DOHH2 (cell line): ENCODE data around the gene TP63.

ENCODE experiments used
- H3F3A ChIP-seq: fragments of 200-600 bp; sonication (generic), shearing (Covaris generic); 2 replicates; pipeline ENCODE4 v1.6.0; 2016; ENCODE audit warnings: antibody characterized with exemption, mild to moderate bottlenecking; ENCODE audit not compliant: control insufficient read depth, insufficient read depth
- H3K27ac ChIP-seq: fragments of 200-600 bp; sonication (generic); 2 replicates; pipeline ENCODE4 v1.5.1; 2014; ENCODE audit warnings: low read depth, mild to moderate bottlenecking, low read length, moderate library complexity
- H3K27me3 ChIP-seq: fragments of 200-600 bp; sonication (generic); 2 replicates; pipeline ENCODE4 v1.6.1; 2014; ENCODE audit warnings: mild to moderate bottlenecking, low read length, mixed read lengths; ENCODE audit not compliant: control insufficient read depth
- H3K36me3 ChIP-seq: fragments of 200-600 bp; sonication (generic); 2 replicates; pipeline ENCODE4 v1.6.1; 2014; ENCODE audit warnings: mild to moderate bottlenecking, low read length, moderate library complexity, mixed read lengths; ENCODE audit not compliant: control insufficient read depth
- H3K4me1 ChIP-seq: fragments of 200-600 bp; sonication (generic); 2 replicates; pipeline ENCODE4 v1.6.1; 2014; ENCODE audit warnings: mild to moderate bottlenecking, low read length, mixed read lengths; ENCODE audit not compliant: control insufficient read depth
- H3K4me2 ChIP-seq: fragments of 200-600 bp; sonication (generic); 2 replicates; pipeline ENCODE4 v1.6.0; 2014; ENCODE audit warnings: mild to moderate bottlenecking, low read length, moderate library complexity
- H3K4me3 ChIP-seq: fragments of 200-600 bp; sonication (generic); 2 replicates; pipeline ENCODE4 v1.5.1; 2014; ENCODE audit warnings: mild to moderate bottlenecking, low read length, mixed read lengths
- H3K79me2 ChIP-seq: fragments of 200-600 bp; sonication (generic); 2 replicates; pipeline ENCODE4 v1.6.1; 2014; ENCODE audit warnings: mild to moderate bottlenecking, low read length, mixed read lengths; ENCODE audit not compliant: control insufficient read depth
- H3K9me2 ChIP-seq: fragments of 200-600 bp; sonication (generic); replicated peaks from 2 replicates; pipeline ENCODE4 v1.6.1; 2014; ENCODE audit warnings: mild to moderate bottlenecking, low read length, mixed read lengths; ENCODE audit not compliant: control insufficient read depth
- H3K9me3 ChIP-seq: fragments of 200-600 bp; sonication (generic); 2 replicates; pipeline ENCODE4 v1.6.1; 2014; ENCODE audit warnings: antibody characterized with exemption, low read length, mixed read lengths; ENCODE audit not compliant: control insufficient read depth, insufficient read depth
- H4K20me1 ChIP-seq: fragments of 200-600 bp; sonication (generic); 2 replicates; pipeline ENCODE4 v1.6.0; 2014; ENCODE audit warnings: low read depth, mild to moderate bottlenecking, antibody characterized with exemption, low read length, moderate library complexity; ENCODE audit not compliant: control insufficient read depth, insufficient read depth
- CTCF ChIP-seq: fragments of 200-600 bp; sonication (generic); IDR thresholded peaks from one replicate; pipeline ENCODE4 v1.5.1; 2014; ENCODE audit warnings: antibody characterized with exemption, mild to moderate bottlenecking, low read depth, low read length; ENCODE audit not compliant: poor library complexity, severe bottlenecking
- EZH2phosphoT487 ChIP-seq: fragments of 200-600 bp; sonication (generic); IDR thresholded peaks from 2 replicates; pipeline ENCODE4 v1.6.1; 2017; ENCODE audit warnings: borderline replicate concordance, mild to moderate bottlenecking, antibody characterized with exemption, low read length, moderate library complexity, mixed read lengths

The TP63 gene

GRCh38 chr3:189677667-189678066 is 46.5 kb downstream of the TP63 start:
- no peaks in the 10 kb centered on the region for H3K36me3 ChIP-seq
- H3K9me2 ChIP-seq = no peaks in the 10 kb centered on the region
- H3K4me1 ChIP-seq = peaks cover 54% of the 10 kb centered on the region
- peaks cover 26% of the 10 kb centered on the region for H3K79me2 ChIP-seq
- H3K4me3 ChIP-seq = peak overlapping the region; percentile 41
- no peaks in the 10 kb centered on the region for H4K20me1 ChIP-seq
- H3F3A ChIP-seq = no peaks in the 10 kb centered on the region
- no peaks in the 10 kb centered on the region for H3K9me3 ChIP-seq
- no peaks in the 10 kb centered on the region for H3K27me3 ChIP-seq
- H3K27ac ChIP-seq = peak overlapping the region; percentile 65
- TF ChIP-seq EZH2phosphoT487 (no peak), CTCF (no peak)
- peak overlapping the region; percentile 54 for H3K4me2 ChIP-seq

GRCh38 chr3:189680723-189681122 is 49.5 kb downstream of the TP63 start:
- no peaks in the 10 kb centered on the region for H3K9me3 ChIP-seq
- H3K9me2 ChIP-seq = no peaks in the 10 kb centered on the region
- H3K4me3 ChIP-seq = no peak overlapping the region
- H3K27ac ChIP-seq = no peak overlapping the region
- H3K27me3 ChIP-seq = no peaks in the 10 kb centered on the region
- TF ChIP-seq CTCF (no peak), EZH2phosphoT487 (no peak)
- no peaks in the 10 kb centered on the region for H3F3A ChIP-seq
- peaks cover 28% of the 10 kb centered on the region for H3K4me1 ChIP-seq
- H4K20me1 ChIP-seq = no peaks in the 10 kb centered on the region
- H3K4me2 ChIP-seq = no peak overlapping the region
- peaks cover 24% of the 10 kb centered on the region for H3K79me2 ChIP-seq
- no peaks in the 10 kb centered on the region for H3K36me3 ChIP-seq

GRCh38 chr3:189683546-189684255 is 52.5 kb downstream of the TP63 start:
- no peaks in the 10 kb centered on the region for H3K9me3 ChIP-seq
- no peaks in the 10 kb centered on the region for H3K36me3 ChIP-seq
- H3K4me1 ChIP-seq = peaks cover 12% of the 10 kb centered on the region
- peaks cover 18% of the 10 kb centered on the region for H3K79me2 ChIP-seq
- H3K27me3 ChIP-seq = no peaks in the 10 kb centered on the region
- TF ChIP-seq CTCF (no peak), EZH2phosphoT487 (no peak)
- H4K20me1 ChIP-seq = no peaks in the 10 kb centered on the region
- no peak overlapping the region for H3K4me3 ChIP-seq
- H3K9me2 ChIP-seq = no peaks in the 10 kb centered on the region
- H3K27ac ChIP-seq = no peak overlapping the region
- H3K4me2 ChIP-seq = no peak overlapping the region
- no peaks in the 10 kb centered on the region for H3F3A ChIP-seq
